CD4-positive, alpha-beta T cell (primary cell): ENCODE results near the gene MYLK4. TPM values are rescaled to one million over a fixed set of nuclear protein-coding genes. Genes with fewer than 3 reads are reported as not detected.

Source experiments
- ATAC-seq: fragments of 200-7000 bp; cut with Tn5 transposase; one replicate; pipeline ENCODE4 v1.10.0; 2022; ENCODE audit warnings: mild to moderate bottlenecking; ENCODE audit not compliant: poor library complexity
- CTCF ChIA-PET: fragments of 350-600 bp; sonication (Branson Sonifier 250); formaldehyde crosslinking; loops from one replicate; lab custom pipeline; 2021; ENCODE audit warnings: antibody characterized with exemption, inconsistent platforms; lab: Charles Lee
- POLR2A ChIA-PET: fragments of 350-600 bp; sonication (Branson Sonifier 250); formaldehyde crosslinking; loops from one replicate; lab custom pipeline; 2021; ENCODE audit warnings: antibody characterized with exemption, inconsistent platforms; lab: Charles Lee
- DNase-seq, 14 experiments: peaks; one replicate each; pipeline ENCODE4 v3.0.0-alpha.2; 2013 to 2020; ENCODE audit warnings: mixed read lengths in 2 of 14
- H3K27ac ChIP-seq, 2 donors: one replicate each; pipeline versions ENCODE4 v1.5.1 to v1.7.0; 2013; ENCODE audit warnings: low read length in 2 of 2, low read depth in 1 of 2, mild to moderate bottlenecking in 1 of 2
- H3K27me3 ChIP-seq, 2 experiments: 1 replicate in 1 of 2; 2 replicates in 1 of 2; pipeline versions ENCODE4 v1.6.1 to v1.7.0; 2013; ENCODE audit warnings: low read length in 2 of 2, control low read depth in 1 of 2, mild to moderate bottlenecking in 1 of 2, moderate library complexity in 1 of 2; ENCODE audit not compliant: insufficient read depth in 2 of 2, control insufficient read depth in 1 of 2
- H3K36me3 ChIP-seq: one replicate; pipeline ENCODE4 v1.6.1; 2013; ENCODE audit warnings: low read length, control low read depth; ENCODE audit not compliant: insufficient read depth
- H3K4me1 ChIP-seq: one replicate; pipeline ENCODE4 v1.6.1; 2013; ENCODE audit warnings: low read length, control low read depth; ENCODE audit not compliant: insufficient read depth
- H3K4me3 ChIP-seq: one replicate; pipeline ENCODE4 v1.5.1; 2013; ENCODE audit warnings: mild to moderate bottlenecking, low read length, moderate library complexity
- H3K9me3 ChIP-seq, 2 experiments: 1 replicate in 1 of 2; 2 replicates in 1 of 2; pipeline versions ENCODE4 v1.6.1 to v1.7.0; 2013; ENCODE audit warnings: low read length in 2 of 2, mild to moderate bottlenecking in 2 of 2, control low read depth in 1 of 2, moderate library complexity in 1 of 2; ENCODE audit not compliant: control insufficient read depth in 1 of 2, insufficient read depth in 1 of 2
- H3K27ac Mint-ChIP-seq: one replicate; pipeline ENCODE4 v1.8.0; 2020; ENCODE audit warnings: mixed read lengths
- H3K27me3 Mint-ChIP-seq: one replicate; pipeline ENCODE4 v1.8.0; 2021; ENCODE audit warnings: mixed read lengths
- H3K36me3 Mint-ChIP-seq: one replicate; pipeline ENCODE4 v1.8.0; 2021; ENCODE audit warnings: low read depth, mixed read lengths
- H3K4me1 Mint-ChIP-seq: one replicate; pipeline ENCODE4 v1.8.0; 2021; ENCODE audit warnings: low read depth, mixed read lengths
- H3K4me3 Mint-ChIP-seq: one replicate; pipeline ENCODE4 v1.8.0; 2020; ENCODE audit warnings: mild to moderate bottlenecking, mixed read lengths
- H3K9me3 Mint-ChIP-seq: one replicate; pipeline ENCODE4 v1.8.0; 2020; ENCODE audit warnings: mixed read lengths
- CTCF ChIP-seq: fragments of 200-600 bp; IDR thresholded peaks from one replicate; pipeline ENCODE4 v1.8.0; 2022; ENCODE audit warnings: antibody characterized with exemption, mild to moderate bottlenecking
- intact Hi-C, 2 experiments: fragments of 100-400 bp; cut with DNase I in 1 of 2; cut with micrococcal nuclease in 1 of 2; formaldehyde crosslinking; loops; one replicate each; pipeline versions ENCODE4 v1.15.1 to v1.9.0; 2023 to 2025; cut with DNase I, micrococcal nuclease
- total RNA-seq, 174 experiments: library from RNA in 2 of 174; stranded (reverse) in 2 of 174; gene quantifications; one replicate each; pipeline ENCODE4 v1.2.3 and lab custom pipeline; 2021 to 2026

Gene MYLK4
- total RNA-seq, 2 experiments from 2014 or later = 1.6 to 2.0 TPM

- H3K9me3 Mint-ChIP-seq = no peaks in the 10 kb centered on the region
- H3K4me3 Mint-ChIP-seq = no peak overlapping the region
- CTCF ChIA-PET = no interaction called here
- H3K36me3 Mint-ChIP-seq = no peaks in the 10 kb centered on the region
- POLR2A ChIA-PET = no interaction called here
- H3K4me1 Mint-ChIP-seq = no peaks in the 10 kb centered on the region
- no peak overlapping the region for H3K27ac ChIP-seq
- ATAC-seq (no peak), DNase-seq (no peak)
- H3K27me3 Mint-ChIP-seq = peaks cover 3% of the 10 kb centered on the region
- no peak overlapping the region for H3K27ac Mint-ChIP-seq
- H3K27me3 ChIP-seq = peaks cover 0 to 2% of the 10 kb centered on the region in 2 experiments
- no peaks in the 10 kb centered on the region for H3K36me3 ChIP-seq
- intact Hi-C loops = no loop called here
- no peak overlapping the region for H3K4me3 ChIP-seq
- no peaks in the 10 kb centered on the region for H3K9me3 ChIP-seq
- TF ChIP-seq CTCF = no peak
- no peaks in the 10 kb centered on the region for H3K4me1 ChIP-seq
Measured at GRCh38 chr6:2625581-2625980, 125.1 kb downstream of the MYLK4 start.

GRCh38 chr6:2624177-2624576 lies 126.5 kb downstream of the MYLK4 start:
- H3K4me1 ChIP-seq = no peaks in the 10 kb centered on the region
- no peaks in the 10 kb centered on the region for H3K9me3 ChIP-seq
- no peaks in the 10 kb centered on the region for H3K4me1 Mint-ChIP-seq
- no peaks in the 10 kb centered on the region for H3K9me3 Mint-ChIP-seq
- no peaks in the 10 kb centered on the region for H3K36me3 Mint-ChIP-seq
- ChIA-PET CTCF (interaction anchor here (1.6 kb wide), 1 partner anchor 10 kb away, joined by 4 read pairs; no protein-coding TSS in a partner anchor), POLR2A (no interaction called here)
- H3K4me3 Mint-ChIP-seq = no peak overlapping the region
- intact Hi-C loops = no loop called here
- H3K4me3 ChIP-seq = no peak overlapping the region
- no peaks in the 10 kb centered on the region for H3K36me3 ChIP-seq
- H3K27ac ChIP-seq = no peak overlapping the region
- ATAC-seq (no peak), DNase-seq (no peak)
- H3K27ac Mint-ChIP-seq = no peak overlapping the region
- peaks cover 0 to 7% of the 10 kb centered on the region in 2 experiments for H3K27me3 ChIP-seq
- H3K27me3 Mint-ChIP-seq = peaks cover 10% of the 10 kb centered on the region
- no peak for TF ChIP-seq CTCF

GRCh38 chr6:2623295-2623694 lies 127.4 kb downstream of the MYLK4 start:
- no peaks in the 10 kb centered on the region for H3K4me1 Mint-ChIP-seq
- no peak overlapping the region for H3K4me3 Mint-ChIP-seq
- H3K27me3 ChIP-seq = peaks cover 0 to 15% of the 10 kb centered on the region in 2 experiments
- no peaks in the 10 kb centered on the region for H3K9me3 ChIP-seq
- H3K4me1 ChIP-seq = no peaks in the 10 kb centered on the region
- no peak overlapping the region for H3K4me3 ChIP-seq
- ChIA-PET POLR2A (no interaction called here), CTCF (interaction anchor here (0.9 to 1.6 kb wide), 2 partner anchors 7 to 11 kb away, joined by 3 to 4 read pairs; no protein-coding TSS in a partner anchor)
- H3K27ac ChIP-seq = no peak overlapping the region
- intact Hi-C loops = no loop called here
- H3K9me3 Mint-ChIP-seq = no peaks in the 10 kb centered on the region
- H3K27ac Mint-ChIP-seq = no peak overlapping the region
- H3K27me3 Mint-ChIP-seq = peaks cover 19% of the 10 kb centered on the region
- no peaks in the 10 kb centered on the region for H3K36me3 Mint-ChIP-seq
- DNase-seq (no peak), ATAC-seq (no peak)
- H3K36me3 ChIP-seq = no peaks in the 10 kb centered on the region
- no peak for TF ChIP-seq CTCF
